GM06990 (cell line): ENCODE data around the gene MYO16.

Source experiments
- DNase-seq: peaks from one replicate; pipeline ENCODE4 v3.0.0-alpha.2; 2011; ENCODE audit not compliant: insufficient read length; ENCODE audit errors: extremely low read depth
- H3K27me3 ChIP-seq: replicated peaks from 2 replicates; pipeline ENCODE4 v1.6.0; 2011; ENCODE audit warnings: low read length; ENCODE audit not compliant: control insufficient read depth, insufficient read depth
- H3K36me3 ChIP-seq: 2 replicates; pipeline ENCODE4 v1.5.1; 2011; ENCODE audit warnings: low read length; ENCODE audit not compliant: control insufficient read depth, insufficient read depth
- H3K4me3 ChIP-seq: replicated peaks from 2 replicates; pipeline ENCODE4 v1.5.1; 2011; ENCODE audit warnings: low read depth, mild to moderate bottlenecking, control low read depth, low read length
- CTCF ChIP-seq: IDR thresholded peaks from 2 replicates; pipeline ENCODE4 v1.5.1; 2011; ENCODE audit warnings: low read length, control low read depth, mild to moderate bottlenecking, inconsistent platforms; ENCODE audit not compliant: insufficient read depth, poor library complexity, severe bottlenecking

The MYO16 gene

GRCh38 chr13:108828086-108828815, 198.8 kb downstream of the MYO16 start:
- Histone ChIP-seq H3K4me3 (no peak overlapping the region), H3K36me3 (no peaks in the 10 kb centered on the region), H3K27me3 (no peaks in the 10 kb centered on the region)
- no peak for DNase-seq
- TF ChIP-seq CTCF: no peak

- Histone ChIP-seq H3K4me3 (no peak overlapping the region), H3K27me3 (no peaks in the 10 kb centered on the region), H3K36me3 (no peaks in the 10 kb centered on the region)
- no peak for DNase-seq
- TF ChIP-seq CTCF: no peak
These were observed 201.5 kb downstream of the MYO16 start for GRCh38 chr13:108830916-108831315.

GRCh38 chr13:108833531-108833930, 204.1 kb downstream of the MYO16 start:
- no peak for DNase-seq
- TF ChIP-seq CTCF: no peak
- no peak overlapping the region for H3K4me3 ChIP-seq
- no peaks in the 10 kb centered on the region for H3K27me3 ChIP-seq
- no peaks in the 10 kb centered on the region for H3K36me3 ChIP-seq

GRCh38 chr13:108834193-108834592, 204.8 kb downstream of the MYO16 start:
- no peaks in the 10 kb centered on the region for H3K27me3 ChIP-seq
- H3K4me3 ChIP-seq: no peak overlapping the region
- no peak for TF ChIP-seq CTCF
- no peak for DNase-seq
- H3K36me3 ChIP-seq: no peaks in the 10 kb centered on the region

- no peak overlapping the region for H3K4me3 ChIP-seq
- DNase-seq: no peak
- TF ChIP-seq CTCF: no peak
- no peaks in the 10 kb centered on the region for H3K27me3 ChIP-seq
- no peaks in the 10 kb centered on the region for H3K36me3 ChIP-seq
These were observed 205.7 kb downstream of the MYO16 start for GRCh38 chr13:108835083-108835482.

- no peak overlapping the region for H3K4me3 ChIP-seq
- no peak for TF ChIP-seq CTCF
- H3K36me3 ChIP-seq: no peaks in the 10 kb centered on the region
- H3K27me3 ChIP-seq: no peaks in the 10 kb centered on the region
- DNase-seq: no peak
These were observed 221.3 kb downstream of the MYO16 start for GRCh38 chr13:108850691-108851090.
